ENCODE data around the gene FOXRED1. TPM values are rescaled to one million over a fixed set of nuclear protein-coding genes. Genes with fewer than 3 reads are reported as not detected.
"Not testable (repeated sequence)": the region's sequence is repeated elsewhere in the genome, so short reads cannot be mapped to it uniquely, and the experiment has no call there.

FOXRED1 gene
- total RNA-seq, 2 donors from 2014 or later, result 9.3 to 19.1 TPM

DNA sequence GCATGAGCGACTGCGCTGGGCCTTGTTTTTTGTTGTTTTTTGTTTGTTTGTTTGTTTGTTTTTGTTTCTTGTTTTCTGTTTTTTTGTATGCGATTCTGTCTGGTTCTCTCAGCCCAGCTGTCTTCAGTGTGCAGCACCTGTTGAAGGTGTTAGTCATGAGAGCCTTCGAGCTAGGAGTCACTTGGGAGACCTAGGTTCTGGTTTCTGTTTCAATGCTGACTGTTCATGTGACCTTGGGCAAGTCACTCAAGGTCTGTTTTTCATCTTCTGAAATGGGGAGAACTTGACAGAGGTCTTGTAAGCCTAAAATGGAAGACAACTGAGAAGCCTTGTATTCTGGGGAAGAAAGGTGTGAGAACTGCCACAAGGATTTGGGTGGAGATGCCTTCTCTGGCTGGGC lies 36.7 kb downstream of the FOXRED1 start:
- no peak for ATAC-seq
- H3K27me3 ChIP-seq, result no peaks in the 10 kb centered on the region
- no peak overlapping the region for H3K27ac ChIP-seq
- H3K4me3 ChIP-seq, result no peak overlapping the region
- 85 to 90% methylated on average over 4 of the region's 4 CpGs for WGBS, 2 donors
- DNase-seq, result no peak
- no peaks in the 10 kb centered on the region for H3K36me3 ChIP-seq (replicated peaks in 1 of 2; ENCODE audit: insufficient read depth in 1 of 2, low read depth in 2 of 2)
- no peaks in the 10 kb centered on the region for H3K9me3 ChIP-seq
- intact Hi-C loops (cut with DNase I), result no loop called here
- H3K4me1 ChIP-seq, result peaks cover 23% of the 10 kb centered on the region
- no peak for TF ChIP-seq CTCF (IDR thresholded peaks at IDR 0.05)
- no peak for TF ChIP-seq POLR2A (IDR thresholded peaks at IDR 0.05)

DNA sequence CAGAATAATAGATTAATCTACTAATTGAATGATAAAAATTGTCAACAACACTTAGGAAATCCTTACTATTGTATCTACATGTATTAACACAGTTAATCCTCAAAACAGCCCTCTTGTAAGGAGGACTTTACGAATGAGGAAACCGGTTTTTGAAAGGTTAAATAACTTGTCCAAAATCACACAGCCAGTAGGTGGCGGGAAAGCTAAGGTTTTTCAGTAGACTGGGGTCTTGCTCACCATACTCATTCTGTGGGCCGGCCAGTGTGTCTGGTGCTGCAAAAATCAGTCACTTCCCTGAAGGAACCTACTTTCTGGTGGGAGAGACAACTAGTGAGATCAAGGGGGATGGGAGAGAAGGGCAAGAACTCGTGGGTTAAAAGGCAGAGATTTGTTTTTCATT lies 38.8 kb downstream of the FOXRED1 start:
- H3K4me3 ChIP-seq, result no peak overlapping the region
- peaks cover 25% of the 10 kb centered on the region for H3K4me1 ChIP-seq
- intact Hi-C loops (cut with DNase I), result no loop called here
- H3K27ac ChIP-seq, result peak overlapping the region in 1 of 4 donors; percentile 42
- ATAC-seq, result no peak
- peak in 2 of 4 donors; percentile 54 to 61 for DNase-seq
- H3K9me3 ChIP-seq, result no peaks in the 10 kb centered on the region
- TF ChIP-seq POLR2A (IDR thresholded peaks at IDR 0.05) (no peak), CTCF (IDR thresholded peaks at IDR 0.05) (peak in 4 of 7 experiments; percentile 10 to 49 (median 39))
- H3K27me3 ChIP-seq, result no peaks in the 10 kb centered on the region
- H3K36me3 ChIP-seq (replicated peaks in 1 of 2; ENCODE audit: insufficient read depth in 1 of 2, low read depth in 2 of 2), result no peaks in the 10 kb centered on the region
- WGBS, 2 donors, result 19 to 33% methylated on average over 5 of the region's 5 CpGs

DNA sequence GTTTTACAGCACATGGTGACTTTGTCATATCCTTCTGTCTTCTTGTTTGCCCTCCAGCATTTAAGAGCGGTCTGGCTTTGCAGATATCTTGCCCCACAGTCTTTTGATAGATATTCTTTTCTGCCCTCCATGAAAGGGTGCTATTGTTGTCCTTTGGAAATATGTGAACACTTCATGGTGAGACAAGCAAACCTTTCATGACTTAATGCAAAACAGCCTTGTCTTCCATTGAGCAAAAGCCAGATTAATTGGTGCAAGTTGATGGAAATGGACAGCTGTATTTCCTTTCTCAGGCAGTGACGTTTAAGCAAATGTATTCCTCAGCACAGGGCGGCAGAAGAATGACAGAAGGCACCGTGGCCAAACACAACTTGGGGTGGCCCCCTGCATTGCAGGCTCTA lies 39.3 kb downstream of the FOXRED1 start:
- peaks cover 20% of the 10 kb centered on the region for H3K4me1 ChIP-seq
- ATAC-seq (no peak), DNase-seq (no peak)
- H3K27me3 ChIP-seq, result no peaks in the 10 kb centered on the region
- 44 to 53% methylated on average over 4 of the region's 4 CpGs for WGBS, 2 donors
- peak overlapping the region in 2 of 4 donors; percentile 11 to 42 for H3K27ac ChIP-seq
- TF ChIP-seq POLR2A (IDR thresholded peaks at IDR 0.05), result no peak
- TF ChIP-seq CTCF (IDR thresholded peaks at IDR 0.05), result no peak
- no peaks in the 10 kb centered on the region for H3K9me3 ChIP-seq
- H3K4me3 ChIP-seq, result no peak overlapping the region
- intact Hi-C loops (cut with DNase I), result no loop called here
- no peaks in the 10 kb centered on the region for H3K36me3 ChIP-seq (replicated peaks in 1 of 2; ENCODE audit: insufficient read depth in 1 of 2, low read depth in 2 of 2)

- H3K36me3 ChIP-seq (replicated peaks in 1 of 2; ENCODE audit: insufficient read depth in 1 of 2, low read depth in 2 of 2); H3K9me3 ChIP-seq; H3K27me3 ChIP-seq; ATAC-seq; H3K4me3 ChIP-seq; intact Hi-C loops (cut with DNase I); DNase-seq; H3K27ac ChIP-seq: not testable (repeated sequence)
- WGBS, 2 donors, result 89 to 91% methylated on average over 4 of the region's 4 CpGs
- peaks cover 15% of the 10 kb centered on the region for H3K4me1 ChIP-seq
Observed at GRCh38 chr11:126308771-126309170, 39.8 kb downstream of the FOXRED1 start.

- H3K9me3 ChIP-seq, result no peaks in the 10 kb centered on the region
- H3K36me3 ChIP-seq (replicated peaks in 1 of 2; ENCODE audit: insufficient read depth in 1 of 2, low read depth in 2 of 2), result no peaks in the 10 kb centered on the region
- intact Hi-C loops (cut with DNase I), result loop anchor here (5.0 kb wide), 1 partner anchor 167 kb away; no protein-coding TSS in a partner anchor
- no peak overlapping the region for H3K4me3 ChIP-seq
- TF ChIP-seq POLR2A (IDR thresholded peaks at IDR 0.05) (no peak), CTCF (IDR thresholded peaks at IDR 0.05) (peak; percentile 69 to 84 (median 82))
- H3K4me1 ChIP-seq, result peaks cover 10% of the 10 kb centered on the region
- DNase-seq (peak; percentile 67 to 81 (median 72)), ATAC-seq (peak; percentile 72)
- H3K27me3 ChIP-seq, result no peaks in the 10 kb centered on the region
- WGBS, 2 donors, result 62 to 67% methylated on average over 12 of the region's 12 CpGs
- H3K27ac ChIP-seq, result no peak overlapping the region
Observed at GRCh38 chr11:126310200-126310991, 41.4 kb downstream of the FOXRED1 start.

All from body of pancreas (tissue), 4 donors.